ENCODE data around the gene ADCK2.

DNA sequence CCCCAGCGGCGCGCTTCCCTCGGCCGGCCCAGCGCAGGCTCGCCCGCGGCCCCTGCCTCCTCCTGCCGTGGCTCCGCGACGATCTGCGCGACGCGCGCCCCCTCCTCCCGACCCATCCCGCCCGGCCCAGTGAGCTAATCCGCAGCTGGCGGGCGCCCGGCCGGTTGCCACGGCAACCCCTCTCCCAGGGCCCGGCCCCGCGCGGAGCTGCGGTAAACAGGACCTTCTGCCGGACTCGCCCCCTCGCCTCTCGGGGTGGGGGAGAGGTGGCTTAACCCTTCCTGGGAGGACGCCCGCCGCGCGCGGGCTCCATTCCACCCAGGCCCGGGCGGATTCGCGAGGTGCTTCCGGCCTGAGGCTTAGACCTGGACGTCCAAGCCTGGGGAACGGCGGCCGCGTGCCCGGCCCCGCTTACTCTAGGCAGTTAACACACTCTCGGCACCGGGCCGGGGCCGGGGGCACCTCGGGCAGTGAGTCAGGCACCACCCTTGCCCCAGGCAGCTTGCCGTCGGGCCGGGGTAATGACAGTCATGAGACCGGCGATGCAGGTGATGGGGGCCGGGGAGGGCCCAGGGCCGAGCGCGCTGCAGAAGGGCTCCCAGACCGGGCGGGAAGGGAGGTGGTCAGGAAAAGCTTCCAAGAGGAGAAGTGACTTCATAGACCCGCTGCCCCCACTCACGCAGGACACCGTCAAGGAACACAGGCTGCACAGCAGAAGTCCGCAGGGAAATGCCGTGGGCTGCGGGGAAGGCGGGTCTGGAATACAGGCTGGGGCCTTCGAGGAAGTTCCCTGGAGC, 31.8 kb upstream of the ADCK2 start, which contains the start of gene DENND2A:
- TF ChIP-seq, protein P1, sequence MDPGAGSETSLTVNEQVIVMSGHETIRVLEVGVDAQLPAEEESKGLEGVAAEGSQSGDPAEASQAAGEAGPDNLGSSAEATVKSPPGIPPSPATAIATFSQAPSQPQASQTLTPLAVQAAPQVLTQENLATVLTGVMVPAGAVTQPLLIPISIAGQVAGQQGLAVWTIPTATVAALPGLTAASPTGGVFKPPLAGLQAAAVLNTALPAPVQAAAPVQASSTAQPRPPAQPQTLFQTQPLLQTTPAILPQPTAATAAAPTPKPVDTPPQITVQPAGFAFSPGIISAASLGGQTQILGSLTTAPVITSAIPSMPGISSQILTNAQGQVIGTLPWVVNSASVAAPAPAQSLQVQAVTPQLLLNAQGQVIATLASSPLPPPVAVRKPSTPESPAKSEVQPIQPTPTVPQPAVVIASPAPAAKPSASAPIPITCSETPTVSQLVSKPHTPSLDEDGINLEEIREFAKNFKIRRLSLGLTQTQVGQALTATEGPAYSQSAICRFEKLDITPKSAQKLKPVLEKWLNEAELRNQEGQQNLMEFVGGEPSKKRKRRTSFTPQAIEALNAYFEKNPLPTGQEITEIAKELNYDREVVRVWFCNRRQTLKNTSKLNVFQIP (CRISPR knock-in tag; IDR thresholded peaks at IDR 0.05; ENCODE audit: borderline replicate concordance, low read depth), result no peak
- no peak for TF ChIP-seq ZNF565 (CRISPR knock-in tag; conservative IDR thresholded peaks at IDR 0.05; ENCODE audit: low read depth)
- TF ChIP-seq, protein P2, sequence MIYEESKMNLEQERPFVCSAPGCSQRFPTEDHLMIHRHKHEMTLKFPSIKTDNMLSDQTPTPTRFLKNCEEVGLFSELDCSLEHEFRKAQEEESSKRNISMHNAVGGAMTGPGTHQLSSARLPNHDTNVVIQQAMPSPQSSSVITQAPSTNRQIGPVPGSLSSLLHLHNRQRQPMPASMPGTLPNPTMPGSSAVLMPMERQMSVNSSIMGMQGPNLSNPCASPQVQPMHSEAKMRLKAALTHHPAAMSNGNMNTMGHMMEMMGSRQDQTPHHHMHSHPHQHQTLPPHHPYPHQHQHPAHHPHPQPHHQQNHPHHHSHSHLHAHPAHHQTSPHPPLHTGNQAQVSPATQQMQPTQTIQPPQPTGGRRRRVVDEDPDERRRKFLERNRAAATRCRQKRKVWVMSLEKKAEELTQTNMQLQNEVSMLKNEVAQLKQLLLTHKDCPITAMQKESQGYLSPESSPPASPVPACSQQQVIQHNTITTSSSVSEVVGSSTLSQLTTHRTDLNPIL (CRISPR knock-in tag; IDR thresholded peaks at IDR 0.05; ENCODE audit: low read depth), result no peak
